HEK293T (cell line): ENCODE results near the gene CBX3.
"Not testable (repeated sequence)": the region's sequence is repeated elsewhere in the genome, so short reads cannot be mapped to it uniquely, and the experiment has no call there.

Experiments
- ARNT ChIP-seq: fragments of 450-650 bp; IDR thresholded peaks from 2 replicates; pipeline ENCODE4 v1.6.1; 2017; ENCODE audit warnings: mild to moderate bottlenecking
- BHLHE40 ChIP-seq: fragments of 450-650 bp; IDR thresholded peaks from 2 replicates; pipeline ENCODE4 v1.6.1; 2016; ENCODE audit warnings: mild to moderate bottlenecking, moderate library complexity, borderline replicate concordance
- CTBP1 ChIP-seq: fragments of 450-650 bp; IDR thresholded peaks from 2 replicates; pipeline ENCODE4 v1.6.1; 2016; ENCODE audit warnings: borderline replicate concordance
- ELF4 ChIP-seq: fragments of 450-650 bp; IDR thresholded peaks from 2 replicates; pipeline ENCODE4 v1.6.1; 2017; ENCODE audit warnings: antibody characterized with exemption
- FOXK2 ChIP-seq: fragments of 450-650 bp; IDR thresholded peaks from 2 replicates; pipeline ENCODE4 v1.6.1; 2016; ENCODE audit warnings: mild to moderate bottlenecking
- FOXM1 ChIP-seq: fragments of 450-650 bp; IDR thresholded peaks from 2 replicates; pipeline ENCODE4 v1.6.1; 2017; ENCODE audit warnings: mild to moderate bottlenecking, borderline replicate concordance
- HDGF ChIP-seq: fragments of 450-650 bp; IDR thresholded peaks from 2 replicates; pipeline ENCODE4 v1.6.1; 2017; ENCODE audit warnings: antibody characterized with exemption, borderline replicate concordance
- L3MBTL2 ChIP-seq: fragments of 450-650 bp; conservative IDR thresholded peaks from 2 replicates; pipeline ENCODE4 v1.6.1; 2016; ENCODE audit warnings: mild to moderate bottlenecking
- NFRKB ChIP-seq: fragments of 450-650 bp; IDR thresholded peaks from 2 replicates; pipeline ENCODE4 v1.6.1; 2016; ENCODE audit warnings: mild to moderate bottlenecking, moderate library complexity
- PKNOX1 ChIP-seq: fragments of 450-650 bp; IDR thresholded peaks from 2 replicates; pipeline ENCODE4 v1.6.1; 2016
- SP1 ChIP-seq: fragments of 450-650 bp; IDR thresholded peaks from 2 replicates; pipeline ENCODE4 v1.6.1; 2017
- SUZ12 ChIP-seq: fragments of 450-650 bp; IDR thresholded peaks from 2 replicates; pipeline ENCODE4 v1.6.1; 2016; ENCODE audit warnings: mild to moderate bottlenecking
- TARDBP ChIP-seq: fragments of 450-650 bp; IDR thresholded peaks from 2 replicates; pipeline ENCODE4 v1.6.1; 2016
- ZNF384 ChIP-seq: fragments of 450-650 bp; IDR thresholded peaks from 2 replicates; pipeline ENCODE4 v1.6.1; 2016

- not testable (repeated sequence) for TF ChIP-seq SP1, PKNOX1, FOXM1, SUZ12, BHLHE40, FOXK2, HDGF, ARNT, NFRKB, ELF4, TARDBP, L3MBTL2, ZNF384, CTBP1
Measured at GRCh38 chr7:26177269-26177668, 24.3 kb upstream of the CBX3 start.
